HG03460 (cell line): Measurements from ENCODE around the gene CD274.
"Not testable (repeated sequence)": the region's sequence is repeated elsewhere in the genome, so short reads cannot be mapped to it uniquely, and the experiment has no call there.

Experiments used
- ATAC-seq: cut with Tn5 transposase; IDR thresholded peaks from one replicate; pipeline ENCODE4 v1.9.1; 2021; ENCODE audit not compliant: unreplicated experiment

CD274 gene

GRCh38 chr9:5450359-5451091 lies at the start of gene CD274:
Gene CD274 (plus strand): TSS chr9:5450542. CDS start chr9:5456114, 5,572 bp downstream.
- peak; percentile 68 for ATAC-seq

GRCh38 chr9:5402217-5402616 lies 48.1 kb upstream of the CD274 start:
- no peak for ATAC-seq

- ATAC-seq = no peak
Measured at GRCh38 chr9:5408596-5408995, 41.7 kb upstream of the CD274 start.

GRCh38 chr9:5416953-5417352 lies 33.4 kb upstream of the CD274 start:
- ATAC-seq = no peak

- ATAC-seq = no peak
Measured at GRCh38 chr9:5418481-5418880, 31.9 kb upstream of the CD274 start.

GRCh38 chr9:5419987-5420386 lies 30.4 kb upstream of the CD274 start:
- no peak for ATAC-seq

GRCh38 chr9:5421163-5421562 lies 29.2 kb upstream of the CD274 start:
- no peak for ATAC-seq

GRCh38 chr9:5422276-5422675 lies 28.1 kb upstream of the CD274 start:
- ATAC-seq = no peak

- no peak for ATAC-seq
Measured at GRCh38 chr9:5425006-5425628, 25.2 kb upstream of the CD274 start.

- no peak for ATAC-seq
Measured at GRCh38 chr9:5427005-5427404, 23.3 kb upstream of the CD274 start.

- ATAC-seq = no peak
Measured at GRCh38 chr9:5428172-5428571, 22.2 kb upstream of the CD274 start.

- ATAC-seq = no peak
Measured at GRCh38 chr9:5428794-5429528, 21.4 kb upstream of the CD274 start.

GRCh38 chr9:5429873-5430564 lies 20.3 kb upstream of the CD274 start:
- ATAC-seq = no peak

- ATAC-seq = no peak
Measured at GRCh38 chr9:5430912-5431311, 19.4 kb upstream of the CD274 start.

- not testable (repeated sequence) for ATAC-seq
Measured at GRCh38 chr9:5432890-5433289, 17.5 kb upstream of the CD274 start.

- not testable (repeated sequence) for ATAC-seq
Measured at GRCh38 chr9:5433328-5433727, 17.0 kb upstream of the CD274 start.

GRCh38 chr9:5433841-5434810 lies 16.2 kb upstream of the CD274 start:
- not testable (repeated sequence) for ATAC-seq

GRCh38 chr9:5435912-5436311 lies 14.4 kb upstream of the CD274 start:
- ATAC-seq = no peak

- no peak for ATAC-seq
Measured at GRCh38 chr9:5436441-5436840, 13.9 kb upstream of the CD274 start.
